Mucosa of descending colon (tissue), 3 donors: ENCODE measurements around the gene AMOTL2. TPM values are rescaled to one million over a fixed set of nuclear protein-coding genes. Genes with fewer than 3 reads are reported as not detected.

Experiments used
- ATAC-seq: fragments of 200-7000 bp; cut with Tn5 transposase; one replicate; pipeline ENCODE4 v1.9.1; 2020; ENCODE audit warnings: mild to moderate bottlenecking, moderate library complexity
- DNase-seq, 3 donors: peaks; one replicate each; pipeline ENCODE4 v3.0.0-alpha.2; 2020
- H3K36me3 ChIP-seq: fragments of 200-600 bp; one replicate; pipeline ENCODE4 v1.8.0; 2021; ENCODE audit warnings: low read depth, mild to moderate bottlenecking
- H3K4me1 ChIP-seq: fragments of 200-600 bp; one replicate; pipeline ENCODE4 v1.8.0; 2021; ENCODE audit warnings: low read depth, mild to moderate bottlenecking
- H3K4me3 ChIP-seq: fragments of 200-600 bp; one replicate; pipeline ENCODE4 v1.8.0; 2021; ENCODE audit warnings: mild to moderate bottlenecking
- H3K9me3 ChIP-seq: fragments of 200-600 bp; one replicate; pipeline ENCODE4 v1.8.0; 2021; ENCODE audit warnings: mild to moderate bottlenecking
- CTCF ChIP-seq: fragments of 200-600 bp; IDR thresholded peaks from one replicate; pipeline ENCODE4 v1.8.0; 2022; ENCODE audit warnings: antibody characterized with exemption, mild to moderate bottlenecking
- intact Hi-C, 2 donors: fragments of 100-400 bp; cut with DNase I in 1 of 2; cut with micrococcal nuclease in 1 of 2; formaldehyde crosslinking; loops; one replicate each; pipeline versions ENCODE4 v1.11.0 to v1.11.1; 2022; cut with DNase I, micrococcal nuclease
- total RNA-seq, 3 donors: library from RNA; stranded (reverse); fragmentation: NEBNext Ultra II Directional in 2 of 3; extraction: Animal tissue kit (Norgen Biotek cat#: 25700) in 2 of 3; gene quantifications; one replicate each; pipeline versions ENCODE4 v1.2.1 to v1.2.4, GENCODE V29; 2021 to 2023
- donor health status: DM: no; HTN: no; CAD: no; lungs with moderate emphysema.
- donor health status: DM: no; HTN: no; CAD: no.
- donor health status: DM: no; HTN: yes; CAD: no.

AMOTL2 gene
- total RNA-seq, 3 donors from 2014 or later: 17.9 to 35.1 (median 21.2) TPM

DNA sequence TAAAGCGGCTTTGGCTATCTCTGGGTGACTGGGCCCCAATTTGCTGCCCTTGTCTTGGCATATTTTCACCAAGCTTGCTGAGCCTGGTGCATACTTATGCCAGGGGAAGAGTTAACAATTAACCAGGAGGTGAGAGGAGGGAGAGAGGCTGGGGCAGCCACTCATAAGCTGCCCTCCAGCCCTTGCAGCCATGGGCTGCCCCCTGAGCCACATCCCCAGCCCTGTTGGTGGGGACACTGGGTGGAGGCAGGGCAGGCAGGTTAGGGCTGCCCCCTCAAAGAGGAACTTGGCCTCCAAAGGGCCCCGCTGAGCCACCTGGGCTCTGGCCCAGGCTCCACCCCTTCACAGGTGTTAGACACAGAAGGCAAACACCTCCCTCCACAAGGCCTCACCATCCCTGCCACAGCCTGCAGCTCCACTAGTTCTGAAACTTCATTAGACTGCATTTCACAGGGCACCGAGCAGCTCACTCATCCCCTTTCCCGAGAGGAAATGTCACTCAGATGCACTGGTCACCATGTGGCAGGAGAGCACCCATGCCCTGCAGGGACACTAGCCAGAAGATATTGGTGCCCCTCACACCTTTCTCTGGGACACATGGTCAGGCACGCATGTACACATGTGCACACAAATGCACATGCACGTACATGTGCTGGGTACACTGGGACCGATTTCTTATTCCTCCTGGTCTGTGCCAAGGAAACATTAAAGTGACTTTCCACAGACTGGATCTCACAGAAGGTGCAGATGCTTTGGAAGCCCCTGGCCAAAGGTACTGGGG lies 20.2 kb downstream of the AMOTL2 start:
- no peaks in the 10 kb centered on the region for H3K9me3 ChIP-seq
- H3K4me3 ChIP-seq: no peak overlapping the region
- ATAC-seq (peak; percentile 80), DNase-seq (peak; percentile 54 to 72 (median 68))
- peaks cover 15% of the 10 kb centered on the region for H3K4me1 ChIP-seq
- intact Hi-C loops: no loop called here
- H3K36me3 ChIP-seq: no peaks in the 10 kb centered on the region
- no peak for TF ChIP-seq CTCF

DNA sequence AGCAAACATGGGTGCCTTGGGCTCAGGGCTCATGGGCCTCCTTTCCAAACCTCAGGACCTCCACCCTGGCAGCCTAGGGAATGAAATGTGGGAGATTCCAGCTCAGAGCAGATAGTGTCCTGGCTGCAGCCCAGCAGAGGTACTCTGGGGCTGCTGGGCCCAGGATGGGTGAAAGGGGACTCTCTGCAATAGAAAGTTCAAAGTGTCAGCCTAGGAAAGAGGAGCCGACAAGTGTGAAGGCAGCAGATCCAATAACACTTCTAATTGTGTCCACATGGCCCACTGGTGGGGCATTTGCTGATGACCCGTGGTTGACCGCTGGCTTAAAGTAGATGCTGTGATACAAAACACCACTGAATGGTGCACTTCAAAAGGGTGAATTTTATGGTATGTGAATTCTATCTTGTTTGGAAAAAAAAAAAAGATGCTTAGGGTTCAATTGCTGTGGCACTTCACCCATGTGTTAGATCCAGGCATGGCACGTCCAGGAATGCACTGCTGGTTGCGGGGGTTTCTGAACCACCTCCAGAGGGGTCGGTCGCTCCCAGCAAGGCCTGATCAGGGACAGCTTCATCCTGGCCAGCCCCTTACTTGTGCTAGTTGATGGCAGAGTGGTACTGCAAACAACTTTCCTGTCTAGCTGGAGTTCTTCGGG lies 20.9 kb downstream of the AMOTL2 start:
- no peak for ATAC-seq
- peak in 2 of 3 donors; percentile 8 to 40 for DNase-seq

DNA sequence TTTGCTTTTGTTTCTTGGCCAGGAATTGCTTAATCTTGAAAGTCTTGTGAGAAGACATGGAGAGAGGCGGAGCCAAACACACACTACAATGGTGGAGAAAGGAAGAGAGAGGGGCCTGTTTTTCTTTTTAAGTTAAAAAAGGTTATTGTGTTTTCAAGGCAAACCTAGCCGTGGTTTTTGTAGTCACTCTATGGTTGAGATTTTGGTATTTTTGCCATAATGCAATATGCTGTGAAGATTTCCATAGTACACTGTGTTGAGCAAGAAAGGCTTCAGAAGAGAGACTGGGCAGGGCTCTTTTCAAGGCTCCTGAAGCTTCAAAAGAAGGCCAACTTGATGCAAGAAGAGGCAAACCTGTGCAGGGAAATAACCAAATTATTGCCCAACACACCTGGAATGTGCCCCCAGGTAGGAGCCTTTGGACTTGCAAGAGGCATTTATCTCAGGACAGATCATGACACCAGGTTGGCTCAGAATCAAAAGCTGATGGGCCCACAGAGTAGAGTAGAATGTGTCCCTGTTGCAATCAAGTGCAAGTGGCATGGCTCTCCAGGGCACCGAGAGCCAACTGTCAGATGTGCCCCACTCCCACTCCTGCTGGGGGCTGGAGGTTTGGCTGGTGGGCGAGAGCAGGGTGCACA lies 22.1 kb downstream of the AMOTL2 start:
- intact Hi-C loops: no loop called here
- no peaks in the 10 kb centered on the region for H3K9me3 ChIP-seq
- peaks cover 15% of the 10 kb centered on the region for H3K4me1 ChIP-seq
- DNase-seq: no peak
- no peaks in the 10 kb centered on the region for H3K36me3 ChIP-seq
- TF ChIP-seq CTCF: no peak
- no peak overlapping the region for H3K4me3 ChIP-seq
- ATAC-seq: no peak

More for the DNA sequence above, 20.9 kb downstream of the AMOTL2 start:
- TF ChIP-seq CTCF: no peak
- H3K36me3 ChIP-seq: no peaks in the 10 kb centered on the region
- intact Hi-C loops: no loop called here
- H3K9me3 ChIP-seq: no peaks in the 10 kb centered on the region
- H3K4me1 ChIP-seq: peaks cover 15% of the 10 kb centered on the region
- no peak overlapping the region for H3K4me3 ChIP-seq

GRCh38 chr3:134351427-134351826 lies 22.8 kb downstream of the AMOTL2 start:
- TF ChIP-seq CTCF: no peak
- ATAC-seq: no peak
- H3K4me1 ChIP-seq: peaks cover 15% of the 10 kb centered on the region
- no peak overlapping the region for H3K4me3 ChIP-seq
- DNase-seq: no peak
- H3K36me3 ChIP-seq: no peaks in the 10 kb centered on the region
- intact Hi-C loops: no loop called here
- peaks cover 6% of the 10 kb centered on the region for H3K9me3 ChIP-seq

GRCh38 chr3:134350861-134351311 lies 23.4 kb downstream of the AMOTL2 start:
- intact Hi-C loops: no loop called here
- peaks cover 15% of the 10 kb centered on the region for H3K4me1 ChIP-seq
- peak; percentile 48 to 67 (median 63) for DNase-seq
- H3K4me3 ChIP-seq: no peak overlapping the region
- no peaks in the 10 kb centered on the region for H3K36me3 ChIP-seq
- peak; percentile 80 for ATAC-seq
- no peak for TF ChIP-seq CTCF
- peaks cover 7% of the 10 kb centered on the region for H3K9me3 ChIP-seq
